Muscle of back (tissue), 11 donors: Measurements from ENCODE around the gene RABL3. TPM values are rescaled to one million over a fixed set of nuclear protein-coding genes. Genes with fewer than 3 reads are reported as not detected.
"Not testable (repeated sequence)": the region's sequence is repeated elsewhere in the genome, so short reads cannot be mapped to it uniquely, and the experiment has no call there.

ENCODE experiments used
- DNase-seq, 3 donors: peaks; one replicate each; pipeline versions ENCODE4 v3.0.0 to v3.0.0-alpha.2; 2013
- polyA plus RNA-seq, 10 donors: library from polyadenylated mRNA; unstranded; fragments of 120-200 nt; gene quantifications; one replicate each; pipeline ENCODE4 v1.2.1, GENCODE V29; 2013; ENCODE audit not compliant: insufficient read length in 10 of 10

RABL3 gene
- polyA plus RNA-seq, 10 donors: 14.5 to 25.6 (median 21.4) TPM

DNA sequence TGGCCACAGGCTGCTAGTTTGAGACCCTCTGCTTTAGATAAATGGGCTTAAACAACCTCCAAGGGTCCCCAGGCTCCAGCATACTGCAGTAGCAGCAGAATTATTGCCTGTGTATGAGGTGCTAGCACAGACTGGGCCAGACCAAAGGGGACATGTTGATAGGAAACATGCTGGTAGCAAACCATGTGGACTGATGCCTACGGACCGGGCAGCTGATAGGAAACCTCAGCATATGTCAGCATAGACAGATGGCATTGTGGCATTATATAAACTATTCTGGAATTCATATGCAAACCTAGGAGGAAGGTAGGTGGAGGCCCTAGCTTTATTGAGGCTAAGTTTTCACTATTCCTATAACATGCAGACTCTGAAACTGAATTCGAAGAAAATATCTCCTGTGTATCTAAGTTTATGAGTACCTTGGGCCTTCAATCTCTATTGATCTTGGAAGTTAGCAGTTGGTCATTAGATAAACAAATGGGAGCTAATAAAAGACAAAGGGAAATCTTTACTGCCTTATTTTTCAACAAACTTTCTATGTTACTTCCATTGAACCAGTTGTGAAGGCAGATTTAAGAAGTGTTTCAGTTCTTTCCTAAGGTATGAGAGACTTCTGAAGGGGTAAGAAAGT lies 58.5 kb downstream of the RABL3 start:
- no peak for DNase-seq

DNA sequence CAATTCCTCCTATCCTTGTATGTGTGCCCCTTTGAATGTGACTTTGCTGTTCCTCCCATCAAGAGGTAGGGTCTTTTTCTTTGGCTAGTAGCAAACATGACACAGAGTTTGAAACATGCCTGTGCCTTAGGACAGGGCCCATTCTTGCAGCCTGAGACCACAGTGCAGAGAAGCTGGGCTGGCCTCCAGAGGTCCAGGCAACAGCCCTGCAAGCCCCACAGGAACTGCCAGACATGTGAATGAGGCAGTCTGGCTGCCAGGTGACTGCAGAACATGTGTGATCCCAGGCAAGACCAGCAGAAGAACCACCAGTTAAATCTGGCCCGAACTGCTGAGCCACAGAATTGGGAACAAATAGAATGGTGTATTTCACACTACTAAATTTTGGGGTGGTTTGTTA lies 59.1 kb downstream of the RABL3 start:
- no peak for DNase-seq

DNA sequence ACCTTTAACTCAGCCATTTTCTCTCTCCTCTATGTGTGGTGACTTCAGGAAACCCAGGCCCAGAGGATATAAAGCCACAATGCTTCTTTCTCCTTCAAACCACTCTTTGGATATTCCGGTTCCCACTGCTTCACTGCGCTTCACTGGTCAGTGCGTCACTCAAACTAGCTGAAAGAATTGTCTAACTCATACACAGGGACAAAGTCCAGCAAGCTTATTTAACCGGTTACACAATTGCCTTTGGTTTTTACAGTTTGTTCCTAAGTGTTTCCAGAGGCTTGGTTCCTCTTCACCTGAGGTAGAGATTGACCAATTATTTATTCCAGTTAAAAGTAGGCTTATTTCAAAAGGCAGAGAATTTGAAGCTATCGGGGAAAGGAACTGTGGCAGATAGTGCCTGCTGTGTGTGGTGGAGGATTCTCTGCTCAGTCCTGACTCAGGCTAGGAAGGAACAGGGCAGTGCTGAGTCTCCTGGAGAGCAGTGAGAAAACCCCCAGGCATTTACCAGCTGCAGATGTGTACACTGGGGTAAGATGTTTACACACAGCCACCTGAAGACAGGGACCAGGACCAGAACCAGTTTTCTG lies 60.1 kb downstream of the RABL3 start, which contains the start of gene HGD:
TSS of gene HGD (minus strand) at position 145 of the 587 bp plus-strand sequence. CDS start at position 17, 128 bp downstream.
- DNase-seq: no peak

- DNase-seq: no peak
These were observed 60.7 kb downstream of the RABL3 start for GRCh38 chr3:120681506-120682038.

- no peak for DNase-seq
These were observed 61.3 kb downstream of the RABL3 start for GRCh38 chr3:120681018-120681417.

DNA sequence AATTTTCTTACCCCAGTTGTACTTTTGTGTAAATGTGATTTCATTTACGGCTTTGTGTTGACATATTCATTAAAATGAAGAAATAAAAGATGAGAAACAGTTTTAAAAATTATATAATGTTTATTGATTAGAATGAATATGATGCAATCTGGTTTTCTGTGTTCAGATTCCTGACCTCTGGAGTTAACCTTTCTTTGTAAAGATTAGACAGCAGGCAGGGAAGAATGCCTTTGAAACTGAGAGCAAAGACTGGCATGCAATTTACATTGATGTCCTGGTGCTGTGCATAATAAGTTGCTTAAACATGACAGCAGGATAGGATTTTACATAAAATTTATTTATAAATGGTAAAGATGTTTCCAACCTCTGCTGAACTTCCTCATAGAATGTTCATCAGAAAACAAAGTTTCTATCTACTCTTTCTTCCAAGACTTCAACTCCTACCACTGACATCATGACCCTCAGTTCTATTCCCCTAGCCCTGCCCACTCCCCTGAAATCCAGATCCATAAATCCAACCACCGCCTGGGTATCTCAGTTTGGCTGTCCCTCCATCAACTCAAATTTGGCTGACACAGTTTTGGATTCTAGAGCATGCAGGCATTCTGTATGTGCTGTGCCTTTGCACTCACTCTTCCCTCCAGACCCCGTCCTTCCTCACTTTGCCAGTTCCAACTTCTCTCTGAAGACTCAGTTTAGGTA lies 62.0 kb downstream of the RABL3 start:
- no peak for DNase-seq

GRCh38 chr3:120678984-120679383 lies 63.3 kb downstream of the RABL3 start:
- DNase-seq: no peak

GRCh38 chr3:120678331-120678947 lies 63.9 kb downstream of the RABL3 start:
- DNase-seq: peak; percentile 11 to 40 (median 12)

- not testable (repeated sequence) for DNase-seq
These were observed 65.1 kb downstream of the RABL3 start for GRCh38 chr3:120677193-120677592.

DNA sequence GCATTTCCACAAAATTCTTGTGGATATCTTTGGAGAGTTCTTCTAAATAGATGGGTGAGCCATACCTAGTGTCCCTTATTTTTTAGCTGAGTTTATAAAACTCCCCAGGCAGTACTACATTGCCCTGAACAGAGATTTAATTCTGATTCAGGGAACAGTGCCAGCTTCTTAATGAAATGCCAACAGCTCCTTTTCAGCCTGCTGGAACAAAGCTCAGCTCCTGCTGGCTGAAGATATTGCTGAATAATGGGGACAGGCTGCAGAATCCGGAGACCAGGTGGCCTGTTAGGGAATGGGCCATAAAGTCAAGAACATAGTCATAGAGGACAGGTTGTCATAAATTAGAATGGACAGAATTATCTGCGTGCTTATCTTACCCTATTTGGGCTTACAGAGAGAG lies 69.2 kb downstream of the RABL3 start:
- no peak for DNase-seq

DNA sequence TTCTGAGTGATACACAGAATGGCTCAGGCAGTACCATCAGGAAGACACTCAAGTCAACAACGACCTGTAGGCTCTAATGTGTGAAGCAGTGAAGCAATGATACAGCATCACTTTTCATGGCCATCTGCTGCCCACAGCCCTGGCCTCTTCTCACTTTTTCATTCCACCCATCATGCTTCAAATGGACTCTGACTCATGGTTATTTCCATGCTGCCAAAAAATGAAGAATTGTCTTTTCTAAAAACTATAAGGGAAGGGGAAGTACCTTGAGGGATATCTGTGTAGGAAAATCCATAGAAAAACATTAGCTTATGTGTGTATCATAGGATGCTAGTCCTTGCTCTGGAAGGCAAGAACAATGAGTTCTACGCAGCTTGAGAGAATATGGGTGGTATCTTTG lies 71.7 kb downstream of the RABL3 start:
- DNase-seq: no peak

- no peak for DNase-seq
These were observed 77.4 kb downstream of the RABL3 start for GRCh38 chr3:120664926-120665325.

DNA sequence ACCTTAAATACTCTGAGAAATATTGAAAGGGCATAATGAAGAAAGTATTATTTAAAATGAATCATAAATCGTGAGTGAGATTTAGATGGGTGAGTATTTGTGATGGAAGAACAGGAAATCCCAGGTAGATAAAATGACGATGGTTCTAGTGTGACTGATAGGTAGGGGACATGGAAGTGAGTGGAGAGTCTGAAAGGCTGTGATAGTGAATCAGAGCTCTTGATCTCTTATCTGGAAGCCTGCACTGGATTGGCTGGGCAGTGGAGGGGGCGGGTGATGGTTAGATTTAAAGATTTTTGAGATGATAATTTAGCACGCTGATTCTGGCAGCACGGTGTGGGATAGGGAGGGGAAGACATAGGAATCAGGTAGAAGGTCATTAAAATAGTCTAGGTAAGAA lies 80.4 kb downstream of the RABL3 start:
- no peak for DNase-seq

DNA sequence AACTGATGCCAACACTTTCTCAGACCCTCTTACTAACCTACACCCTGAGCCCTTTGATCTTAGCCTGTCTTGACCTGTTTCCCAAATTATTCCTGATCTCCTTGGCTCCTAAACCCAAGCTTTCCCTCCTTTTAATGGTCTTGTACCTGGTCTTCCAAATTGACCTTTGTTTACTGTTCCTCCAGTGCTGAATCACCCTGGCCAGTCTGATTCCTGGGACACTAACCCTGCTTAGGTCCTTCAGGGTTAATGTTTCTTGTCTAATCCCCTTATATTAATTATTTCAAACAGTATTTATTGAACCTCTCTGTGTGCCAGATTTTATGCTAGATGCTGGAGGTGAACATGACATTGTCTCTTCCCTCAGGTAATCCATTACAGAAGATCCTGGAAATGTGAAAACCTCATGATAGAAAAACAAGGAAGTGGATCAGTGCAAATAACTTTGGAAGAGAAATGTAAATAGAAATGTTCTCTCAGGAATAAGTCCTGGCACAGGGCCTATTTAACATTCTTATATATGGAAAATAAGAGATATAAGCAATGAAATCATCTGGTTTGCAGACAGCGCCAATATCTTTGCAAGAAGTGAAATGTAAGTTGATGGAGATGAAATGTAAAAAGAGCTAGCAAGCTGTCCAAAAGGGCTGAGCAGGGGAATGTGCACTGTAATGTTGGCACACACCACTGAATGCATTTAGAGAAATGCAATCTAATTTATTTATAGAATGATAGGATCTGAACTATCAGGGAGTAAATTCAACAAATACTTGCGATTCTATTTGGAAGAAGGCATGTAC lies 81.0 kb downstream of the RABL3 start:
- DNase-seq: peak in 2 of 3 donors; percentile 50 to 77

DNA sequence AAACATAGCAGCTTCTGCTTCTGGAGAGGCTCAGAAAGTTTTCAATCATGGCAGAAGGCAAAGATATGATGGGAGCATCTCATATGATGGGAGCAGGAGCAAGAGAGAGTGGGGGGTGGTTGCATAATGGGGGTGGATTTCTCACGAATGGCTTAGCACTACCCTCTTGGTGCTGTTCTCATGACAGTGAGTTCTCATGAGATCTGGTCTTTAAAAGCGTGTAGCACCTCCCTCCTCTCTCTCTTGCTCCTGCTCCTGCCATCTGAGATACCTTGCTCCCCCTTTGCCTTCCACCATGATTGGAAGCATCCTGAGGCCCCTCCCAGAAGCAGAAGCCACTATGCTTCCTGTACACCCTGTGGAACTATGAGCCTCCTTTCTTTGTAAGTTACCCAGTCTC lies 82.5 kb downstream of the RABL3 start:
- no peak for DNase-seq

- no peak for DNase-seq
These were observed 83.0 kb downstream of the RABL3 start for GRCh38 chr3:120659285-120659684.

- no peak for DNase-seq
These were observed 89.3 kb downstream of the RABL3 start for GRCh38 chr3:120652896-120653545.

GRCh38 chr3:120652281-120652680 lies 90.0 kb downstream of the RABL3 start:
- DNase-seq: no peak

DNA sequence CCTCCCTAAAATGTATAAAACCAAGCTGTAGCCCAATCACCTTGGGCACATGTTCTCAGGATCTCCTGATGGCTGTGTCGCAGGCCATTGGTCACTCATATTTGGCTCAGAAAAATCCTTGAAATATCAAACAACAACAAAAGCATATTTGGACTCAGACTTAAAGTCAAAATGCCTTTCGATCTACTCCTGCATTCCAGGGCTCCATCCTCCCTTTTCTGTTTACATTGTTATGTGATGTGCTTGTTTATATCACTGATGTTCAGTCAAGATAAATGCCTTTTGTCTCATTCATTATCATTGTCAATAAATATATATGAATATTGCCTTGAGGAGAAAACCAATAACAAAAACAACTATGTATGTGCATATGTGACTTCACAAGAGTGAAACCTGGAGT lies 92.0 kb downstream of the RABL3 start:
- no peak for DNase-seq

- no peak for DNase-seq
These were observed 92.5 kb downstream of the RABL3 start for GRCh38 chr3:120649830-120650233.

GRCh38 chr3:120648290-120648689 lies 94.0 kb downstream of the RABL3 start:
- no peak for DNase-seq
